Measurements from ENCODE around the gene LRFN4. TPM values are rescaled to one million over a fixed set of nuclear protein-coding genes. Genes with fewer than 3 reads are reported as not detected.

The LRFN4 gene
- total and polyA plus RNA-seq, 2 of the 8 experiments (the other 6 are each of a cell fraction or from before 2014, with no cell fraction given) = 49.8 to 64.3 TPM

DNA sequence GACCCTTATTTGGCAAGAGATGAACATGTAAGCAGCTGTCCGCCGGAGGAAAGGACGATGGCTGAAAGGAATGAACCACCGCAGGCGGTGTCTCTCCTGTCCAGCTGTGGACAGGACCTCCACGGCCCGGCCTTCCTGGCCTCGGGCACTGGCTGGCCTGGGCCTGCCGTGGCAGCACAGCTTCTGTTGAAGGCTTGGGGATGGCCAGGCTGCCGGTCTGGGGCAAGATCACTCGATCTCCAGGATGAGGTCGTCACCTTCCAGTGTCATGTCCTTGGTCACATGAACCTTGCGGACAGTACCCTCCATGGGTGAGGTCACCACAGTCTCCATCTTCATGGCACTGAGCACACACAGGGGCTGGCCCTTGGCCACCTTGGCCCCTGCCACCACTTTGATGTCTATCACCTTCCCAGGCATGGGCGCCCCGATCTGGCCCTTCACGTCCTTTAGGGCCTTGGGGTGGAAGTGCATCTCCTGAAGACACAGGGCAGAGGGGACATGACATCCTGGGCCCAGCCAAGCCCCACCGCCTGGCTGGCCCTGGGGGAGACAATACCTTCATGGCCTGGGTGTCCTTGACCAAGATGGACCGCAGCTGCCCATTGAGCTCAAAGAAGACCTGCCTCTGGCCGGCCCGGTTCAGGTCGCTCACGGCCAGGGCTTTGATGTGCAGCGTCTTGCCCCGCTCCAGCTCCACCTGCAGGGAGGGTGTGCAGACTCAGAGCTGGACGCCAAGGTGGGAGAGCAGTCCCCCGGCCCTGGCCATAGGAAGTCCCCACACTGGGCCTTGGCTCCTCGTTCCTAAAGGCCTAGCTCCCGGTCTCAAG, 8.0 kb upstream of the LRFN4 start:
- no peak overlapping the region for H3K18ac ChIP-seq (ENCODE audit: extremely low read depth, low read length)
- WGBS, 2 experiments (ENCODE audit: extremely low coverage in 1 of 2, insufficient coverage in 1 of 2, insufficient read length in 1 of 2, insufficient replicate concordance in 2 of 2, low coverage in 1 of 2, low lambda C conversion rate in 2 of 2, missing lambda C conversion rate in 1 of 2) = 90% methylated on average over 27 of the region's 28 CpGs; no CpG with 5 or more reads in 1 of the 2 experiments
- no peak overlapping the region for H4K5ac ChIP-seq (ENCODE audit: insufficient read length, low read depth, low read length)
- H3K56ac ChIP-seq (replicated peaks; ENCODE audit: insufficient read length, low read depth, low read length) = no peak overlapping the region
- ChIA-PET POLR2A (ENCODE audit: partially characterized antibody) (interaction anchor here (0.8 to 2.4 kb wide), 4 partner anchors 11 to 279 kb away, joined by 3 to 5 read pairs (median 4); no protein-coding TSS in a partner anchor), CTCF (ENCODE audit: partially characterized antibody) (interaction anchor here (0.7 to 3.9 kb wide), 6 partner anchors 16 to 410 kb away, joined by 3 to 21 read pairs (median 4); partner anchors contain the start of genes C11orf86 and MRPL11)
- no peaks in the 10 kb centered on the region for H3K27me3 ChIP-seq (replicated peaks in 1 of 4; ENCODE audit: control insufficient read depth in 3 of 4, extremely low read depth in 1 of 4, insufficient read depth in 3 of 4, low read length in 3 of 4)
- H3K27ac ChIP-seq (ENCODE audit: low read depth, low read length) = no peak overlapping the region
- peaks cover 4 to 25% (median 14%) of the 10 kb centered on the region in 4 experiments; a peak in 7 of 8 replicates for H3K36me3 ChIP-seq (ENCODE audit: control insufficient read depth in 2 of 4, insufficient read depth in 4 of 4, low read length in 3 of 4)
- no peak overlapping the region for H3K4me2 ChIP-seq (ENCODE audit: insufficient read depth in 1 of 2, low read depth in 2 of 2, low read length in 2 of 2)
- no peak overlapping the region for H2AFZ ChIP-seq (ENCODE audit: low read length)
- FAIRE-seq = no peak
- no peak overlapping the region for H2BK5ac ChIP-seq (ENCODE audit: low read depth, low read length)
- no peak overlapping the region for H2AK5ac ChIP-seq (ENCODE audit: low read depth, low read length)
- H3K79me1 ChIP-seq (ENCODE audit: low read depth, low read length) = peaks cover 16% of the 10 kb centered on the region
- no peak overlapping the region for H3K14ac ChIP-seq (ENCODE audit: insufficient read length)
- H4K8ac ChIP-seq (ENCODE audit: extremely low read depth, insufficient read depth, low read length) = no peak overlapping the region
- peaks cover 0 to 13% of the 10 kb centered on the region in 2 experiments; a peak in 3 of 4 replicates for H3K79me2 ChIP-seq (ENCODE audit: control insufficient read depth in 1 of 2, insufficient read depth in 2 of 2, low read length in 2 of 2)
- H4K20me1 ChIP-seq (replicated peaks in 1 of 2; ENCODE audit: control insufficient read depth in 1 of 2, insufficient read depth in 2 of 2, low read length in 2 of 2) = peaks cover 4 to 10% of the 10 kb centered on the region in 2 experiments
- no peak overlapping the region for H3K9ac ChIP-seq (replicated peaks in 1 of 4; ENCODE audit: extremely low read depth in 1 of 4, low read depth in 3 of 4, low read length in 3 of 4)
- H2BK15ac ChIP-seq (ENCODE audit: low read length) = no peak overlapping the region
- H3K4ac ChIP-seq (replicated peaks; ENCODE audit: insufficient read length, low read depth, low read length) = no peak overlapping the region
- H3K9me3 ChIP-seq (ENCODE audit: insufficient read depth in 2 of 2, low read depth in 1 of 2, low read length in 1 of 2) = no peaks in the 10 kb centered on the region
- no peak overlapping the region for H3K4me3 ChIP-seq (ENCODE audit: extremely low read depth in 1 of 4, insufficient read depth in 2 of 4, low read depth in 3 of 4, low read length in 4 of 4)
- DNase-seq (ENCODE audit: low read depth in 1 of 2, low spot score in 2 of 2) = no peak
- H3K4me1 ChIP-seq (replicated peaks in 1 of 4; ENCODE audit: control insufficient read depth in 3 of 4, insufficient read depth in 4 of 4, low read length in 3 of 4) = peaks cover 0 to 5% (median 2%) of the 10 kb centered on the region in 4 experiments; a peak in 4 of 7 replicates
- H2BK20ac ChIP-seq (ENCODE audit: low read length) = no peak overlapping the region
- H4K91ac ChIP-seq (replicated peaks; ENCODE audit: insufficient read length, low read length) = no peak overlapping the region
- no peak overlapping the region for H2BK120ac ChIP-seq (replicated peaks; ENCODE audit: low read depth, low read length)
- no peak overlapping the region for H2BK12ac ChIP-seq (ENCODE audit: low read depth, low read length)
- H3K23me2 ChIP-seq (ENCODE audit: low read depth, low read length) = peaks cover 1% of the 10 kb centered on the region; the same call in 1 of the 2 replicates
- no peak overlapping the region for H3K23ac ChIP-seq (ENCODE audit: insufficient read length)

Measured in H1 (cell line).